Hippocampal formation (tissue), 2 donors: ENCODE data around the gene TNRC6A.
"Not testable (repeated sequence)": the region's sequence is repeated elsewhere in the genome, so short reads cannot be mapped to it uniquely, and the experiment has no call there.

Experiments
- DNase-seq, 2 donors: peaks; one replicate each; lab custom pipeline; 2025; lab: John Stamatoyannopoulos, UW

TNRC6A gene

GRCh38 chr16:24815021-24815420 lies 85.6 kb downstream of the TNRC6A start:
- DNase-seq, result no peak

- DNase-seq, result no peak
These were observed 87.2 kb downstream of the TNRC6A start for GRCh38 chr16:24816688-24817087.

GRCh38 chr16:24819462-24820040 lies 90.1 kb downstream of the TNRC6A start:
- peak in 1 of 2 donors; percentile 8 for DNase-seq

GRCh38 chr16:24820522-24820921 lies 91.1 kb downstream of the TNRC6A start:
- DNase-seq, result no peak

GRCh38 chr16:24821129-24821528 lies 91.7 kb downstream of the TNRC6A start:
- DNase-seq, result peak in 1 of 2 donors; percentile 12

- no peak for DNase-seq
These were observed 93.1 kb downstream of the TNRC6A start for GRCh38 chr16:24822542-24822941.

GRCh38 chr16:24822974-24823373 lies 93.5 kb downstream of the TNRC6A start:
- no peak for DNase-seq

- DNase-seq, result no peak
These were observed 96.2 kb downstream of the TNRC6A start for GRCh38 chr16:24825696-24826095.

- no peak for DNase-seq
These were observed 96.7 kb downstream of the TNRC6A start for GRCh38 chr16:24826096-24826690.

- no peak for DNase-seq
These were observed 97.5 kb downstream of the TNRC6A start for GRCh38 chr16:24826817-24827566.

- DNase-seq, result no peak
These were observed 99.7 kb downstream of the TNRC6A start for GRCh38 chr16:24829153-24829552.

- DNase-seq, result no peak
These were observed 103.9 kb downstream of the TNRC6A start for GRCh38 chr16:24833352-24833751.

- peak; percentile 38 to 40 for DNase-seq
These were observed 105.2 kb downstream of the TNRC6A start for GRCh38 chr16:24834459-24835335.

- no peak for DNase-seq
These were observed 107.4 kb downstream of the TNRC6A start for GRCh38 chr16:24836836-24837235.

GRCh38 chr16:24837969-24838368 lies 108.5 kb downstream of the TNRC6A start:
- DNase-seq, result no peak

- peak; percentile 57 to 85 for DNase-seq
These were observed 109.3 kb downstream of the TNRC6A start for GRCh38 chr16:24838554-24839266.

GRCh38 chr16:24839347-24839972 lies 110.0 kb downstream of the TNRC6A start:
- no peak for DNase-seq

- no peak for DNase-seq
These were observed 111.8 kb downstream of the TNRC6A start for GRCh38 chr16:24841291-24841690.

- DNase-seq, result no peak
These were observed 114.9 kb downstream of the TNRC6A start for GRCh38 chr16:24844101-24845030.

- not testable (repeated sequence) for DNase-seq
These were observed 115.5 kb downstream of the TNRC6A start for GRCh38 chr16:24845031-24845365.
